ENCODE results near the gene CAMKMT. TPM values are rescaled to one million over a fixed set of nuclear protein-coding genes. Genes with fewer than 3 reads are reported as not detected.

Gene CAMKMT
- total RNA-seq, 3 donors from 2014 or later (not counting 1 experiment from before 2014, with no cell fraction given) = 18.1 to 25.0 (median 20.6) TPM

DNA sequence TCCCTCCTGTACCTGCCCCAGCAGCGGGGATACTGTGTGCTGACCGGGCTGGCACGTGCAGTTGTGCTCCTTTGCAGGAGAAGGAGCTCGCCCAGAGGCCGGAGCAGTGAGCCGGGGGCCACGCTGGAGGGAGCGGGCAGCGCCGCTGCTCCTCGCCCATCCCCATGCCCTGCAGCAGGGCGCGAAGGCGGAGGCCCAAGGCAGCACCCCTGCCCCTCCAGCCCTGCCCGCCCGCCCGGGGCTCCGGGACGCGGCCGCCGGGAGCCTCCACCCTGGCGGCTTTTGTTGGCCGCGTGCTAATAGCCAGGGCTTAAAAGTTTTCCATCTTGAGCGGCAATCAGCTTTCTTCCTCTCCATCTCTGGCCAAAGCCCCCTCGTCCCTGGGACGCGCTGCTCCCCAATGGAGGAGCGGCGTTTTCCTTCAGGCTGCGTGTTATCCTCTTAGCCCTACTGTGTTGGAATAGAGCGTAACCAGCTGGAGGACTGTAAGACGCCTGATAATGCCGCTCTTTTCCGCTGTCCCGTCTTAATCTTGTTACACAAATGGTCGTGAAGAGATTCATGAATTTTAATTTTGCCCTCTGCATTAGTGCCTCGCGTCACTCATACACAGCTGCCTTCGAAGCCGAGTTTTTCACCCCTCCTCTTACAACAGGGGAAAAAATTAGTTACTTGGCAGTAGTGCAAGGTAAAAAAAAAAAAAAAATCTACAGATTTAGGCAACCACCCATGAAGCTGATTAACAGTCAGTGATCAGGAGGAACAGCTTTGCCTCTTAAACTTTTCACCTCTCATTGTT, 406.9 kb downstream of the CAMKMT start:
- H3K4me1 ChIP-seq (ENCODE audit: control insufficient read depth, insufficient read depth, low read length) = no peaks in the 10 kb centered on the region
- Mint-ChIP-seq H3K27ac (no peak overlapping the region), H3K4me1 (no peaks in the 10 kb centered on the region), H3K27me3 (ENCODE audit: low read depth in 2 of 2) (peaks cover 18 to 46% of the 10 kb centered on the region in 2 donors), H3K9me3 (no peaks in the 10 kb centered on the region), H3K4me3 (no peak overlapping the region), H3K36me3 (peaks cover 10% of the 10 kb centered on the region)
- no peaks in the 10 kb centered on the region for H3K9me3 ChIP-seq (ENCODE audit: control insufficient read depth, insufficient read depth, low read length)
- peaks cover 4% of the 10 kb centered on the region for H3K27me3 ChIP-seq (ENCODE audit: control insufficient read depth, insufficient read depth, low read length)
- 34% methylated on average over 40 of the region's 42 CpGs for WGBS (ENCODE audit: insufficient coverage)
- DNase-seq = no peak
- H3K27ac ChIP-seq (ENCODE audit: low read length) = no peak overlapping the region
- no peaks in the 10 kb centered on the region for H3K36me3 ChIP-seq (ENCODE audit: control insufficient read depth, insufficient read depth, low read length)
- H3K4me3 ChIP-seq (ENCODE audit: low read length) = no peak overlapping the region
- ATAC-seq = no peak
- intact Hi-C loops (cut with micrococcal nuclease) = no loop called here
- TF ChIP-seq, protein P1, sequence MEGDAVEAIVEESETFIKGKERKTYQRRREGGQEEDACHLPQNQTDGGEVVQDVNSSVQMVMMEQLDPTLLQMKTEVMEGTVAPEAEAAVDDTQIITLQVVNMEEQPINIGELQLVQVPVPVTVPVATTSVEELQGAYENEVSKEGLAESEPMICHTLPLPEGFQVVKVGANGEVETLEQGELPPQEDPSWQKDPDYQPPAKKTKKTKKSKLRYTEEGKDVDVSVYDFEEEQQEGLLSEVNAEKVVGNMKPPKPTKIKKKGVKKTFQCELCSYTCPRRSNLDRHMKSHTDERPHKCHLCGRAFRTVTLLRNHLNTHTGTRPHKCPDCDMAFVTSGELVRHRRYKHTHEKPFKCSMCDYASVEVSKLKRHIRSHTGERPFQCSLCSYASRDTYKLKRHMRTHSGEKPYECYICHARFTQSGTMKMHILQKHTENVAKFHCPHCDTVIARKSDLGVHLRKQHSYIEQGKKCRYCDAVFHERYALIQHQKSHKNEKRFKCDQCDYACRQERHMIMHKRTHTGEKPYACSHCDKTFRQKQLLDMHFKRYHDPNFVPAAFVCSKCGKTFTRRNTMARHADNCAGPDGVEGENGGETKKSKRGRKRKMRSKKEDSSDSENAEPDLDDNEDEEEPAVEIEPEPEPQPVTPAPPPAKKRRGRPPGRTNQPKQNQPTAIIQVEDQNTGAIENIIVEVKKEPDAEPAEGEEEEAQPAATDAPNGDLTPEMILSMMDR (IDR thresholded peaks at IDR 0.05) = no peak

DNA sequence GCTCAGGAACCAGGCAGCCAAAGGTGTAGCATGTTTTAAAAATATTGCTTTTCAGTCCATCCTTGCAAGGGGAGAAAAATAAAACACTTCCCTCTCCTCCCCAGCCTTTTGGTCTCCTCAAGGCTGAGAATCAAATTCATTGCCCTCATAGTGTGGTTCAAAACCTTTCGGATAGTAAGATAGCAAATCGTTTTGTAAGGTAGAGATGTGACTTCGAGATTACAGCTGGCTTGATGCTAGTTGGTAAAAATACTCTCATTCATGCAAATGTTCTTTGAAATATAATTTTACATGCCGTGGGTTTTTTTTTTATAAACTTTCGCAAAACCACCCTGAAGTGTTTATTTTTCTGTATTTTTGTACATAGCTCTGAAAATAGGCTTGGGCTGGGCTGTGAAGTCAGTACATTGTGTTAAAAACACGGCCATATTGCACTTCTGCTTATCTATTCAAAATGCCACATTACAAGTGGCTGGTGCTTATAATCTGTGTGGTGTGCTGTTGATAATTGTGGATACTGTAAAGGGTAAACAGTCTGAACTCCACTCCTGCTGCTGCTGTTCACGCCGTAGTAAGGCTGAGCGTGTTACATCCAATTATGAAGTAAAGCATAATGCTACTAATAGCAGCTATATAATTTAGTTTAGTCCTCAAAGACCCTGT, 407.7 kb downstream of the CAMKMT start:
- no peak overlapping the region for H3K27ac Mint-ChIP-seq

DNA sequence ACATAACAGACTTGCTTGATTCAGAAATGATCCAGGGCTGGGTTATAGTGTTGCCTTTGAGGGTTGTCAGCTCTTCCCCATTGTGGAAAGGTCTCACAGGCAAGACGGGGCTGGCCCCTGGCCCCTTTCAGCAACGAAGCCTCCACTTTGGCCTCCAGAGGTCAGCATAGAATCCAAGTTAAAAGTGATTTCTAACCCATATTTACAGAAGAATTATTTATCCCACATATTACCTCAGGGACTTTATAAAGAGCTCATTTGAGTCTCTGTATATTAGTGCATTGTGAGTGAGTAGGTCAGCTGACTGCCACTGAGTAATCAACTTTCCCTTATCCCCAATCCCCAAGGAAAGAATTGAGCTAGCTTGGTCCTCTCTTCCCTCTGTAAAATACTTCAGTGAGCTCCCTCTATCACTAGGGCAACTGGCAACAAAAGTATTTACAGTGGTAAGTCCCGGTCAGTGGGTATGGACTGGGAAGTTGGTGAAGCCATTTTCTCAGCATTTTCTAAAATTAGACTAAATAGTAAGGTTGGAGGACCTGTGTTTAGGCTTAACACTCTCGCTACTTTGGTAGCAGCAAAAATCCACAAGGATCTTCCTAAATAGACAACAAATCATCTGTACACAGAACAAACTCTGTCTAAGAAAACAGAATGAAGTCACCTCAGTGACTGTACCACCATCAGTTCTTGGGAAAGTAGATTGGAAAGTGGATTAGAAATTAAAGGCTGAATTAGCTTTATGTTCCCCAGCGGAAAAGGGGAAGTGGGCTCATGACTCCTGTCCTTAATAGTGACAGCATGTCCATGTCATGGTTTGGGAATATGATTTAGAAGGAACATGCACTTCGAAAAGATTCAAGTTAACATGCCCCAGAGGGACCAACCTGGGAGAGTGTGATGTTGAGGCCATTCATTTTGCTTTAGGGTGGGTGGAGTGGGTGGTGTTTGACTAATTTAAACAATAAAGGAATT, 408.8 kb downstream of the CAMKMT start:
- no peak overlapping the region for H3K27ac Mint-ChIP-seq
- 82% methylated on average over 5 of the region's 6 CpGs for WGBS (ENCODE audit: insufficient coverage)
- no peak overlapping the region for H3K27ac ChIP-seq (ENCODE audit: low read length)

More for the DNA sequence above, 407.7 kb downstream of the CAMKMT start:
- Mint-ChIP-seq H3K36me3 (peaks cover 10% of the 10 kb centered on the region), H3K4me3 (no peak overlapping the region), H3K9me3 (no peaks in the 10 kb centered on the region), H3K27me3 (ENCODE audit: low read depth in 2 of 2) (peaks cover 15 to 46% of the 10 kb centered on the region in 2 donors), H3K4me1 (no peaks in the 10 kb centered on the region)
- TF ChIP-seq, protein P1 (IDR thresholded peaks at IDR 0.05) = no peak
- H3K36me3 ChIP-seq (ENCODE audit: control insufficient read depth, insufficient read depth, low read length) = no peaks in the 10 kb centered on the region
- no peaks in the 10 kb centered on the region for H3K4me1 ChIP-seq (ENCODE audit: control insufficient read depth, insufficient read depth, low read length)
- ATAC-seq (no peak), DNase-seq (no peak)
- WGBS (ENCODE audit: insufficient coverage) = 90% methylated on average over 5 of the region's 9 CpGs
- intact Hi-C loops (cut with micrococcal nuclease) = no loop called here
- no peak overlapping the region for H3K27ac ChIP-seq (ENCODE audit: low read length)
- no peaks in the 10 kb centered on the region for H3K9me3 ChIP-seq (ENCODE audit: control insufficient read depth, insufficient read depth, low read length)
- peaks cover 4% of the 10 kb centered on the region for H3K27me3 ChIP-seq (ENCODE audit: control insufficient read depth, insufficient read depth, low read length)
- no peak overlapping the region for H3K4me3 ChIP-seq (ENCODE audit: low read length)

More for the DNA sequence above, 408.8 kb downstream of the CAMKMT start:
- Mint-ChIP-seq H3K4me1 (no peaks in the 10 kb centered on the region), H3K27me3 (ENCODE audit: low read depth in 2 of 2) (peaks cover 18 to 46% of the 10 kb centered on the region in 2 donors), H3K9me3 (no peaks in the 10 kb centered on the region), H3K4me3 (no peak overlapping the region), H3K36me3 (peaks cover 10% of the 10 kb centered on the region)
- Histone ChIP-seq H3K9me3 (ENCODE audit: control insufficient read depth, insufficient read depth, low read length) (no peaks in the 10 kb centered on the region), H3K36me3 (ENCODE audit: control insufficient read depth, insufficient read depth, low read length) (no peaks in the 10 kb centered on the region), H3K4me1 (ENCODE audit: control insufficient read depth, insufficient read depth, low read length) (no peaks in the 10 kb centered on the region), H3K27me3 (ENCODE audit: control insufficient read depth, insufficient read depth, low read length) (peaks cover 4% of the 10 kb centered on the region), H3K4me3 (ENCODE audit: low read length) (no peak overlapping the region)
- TF ChIP-seq, protein P1 (IDR thresholded peaks at IDR 0.05) = no peak
- DNase-seq = no peak
- intact Hi-C loops (cut with micrococcal nuclease) = no loop called here
- no peak for ATAC-seq
